ENCODE results near the gene CYSLTR2. TPM values are rescaled to one million over a fixed set of nuclear protein-coding genes. Genes with fewer than 3 reads are reported as not detected.

CYSLTR2 gene
- total and polyA plus RNA-seq, 9 donors, result 0.30 to 8.3 (median 2.1) TPM

- peak overlapping the region in 1 of 2 donors; percentile 51 for H3K27ac ChIP-seq
- H3K4me1 ChIP-seq (ENCODE audit: insufficient read depth), result peaks cover 7% of the 10 kb centered on the region
- no peak overlapping the region for H3K4me3 ChIP-seq
- no peaks in the 10 kb centered on the region for H3K9me3 ChIP-seq
- TF ChIP-seq EP300 (IDR thresholded peaks at IDR 0.05), result no peak
- TF ChIP-seq, protein P1, sequence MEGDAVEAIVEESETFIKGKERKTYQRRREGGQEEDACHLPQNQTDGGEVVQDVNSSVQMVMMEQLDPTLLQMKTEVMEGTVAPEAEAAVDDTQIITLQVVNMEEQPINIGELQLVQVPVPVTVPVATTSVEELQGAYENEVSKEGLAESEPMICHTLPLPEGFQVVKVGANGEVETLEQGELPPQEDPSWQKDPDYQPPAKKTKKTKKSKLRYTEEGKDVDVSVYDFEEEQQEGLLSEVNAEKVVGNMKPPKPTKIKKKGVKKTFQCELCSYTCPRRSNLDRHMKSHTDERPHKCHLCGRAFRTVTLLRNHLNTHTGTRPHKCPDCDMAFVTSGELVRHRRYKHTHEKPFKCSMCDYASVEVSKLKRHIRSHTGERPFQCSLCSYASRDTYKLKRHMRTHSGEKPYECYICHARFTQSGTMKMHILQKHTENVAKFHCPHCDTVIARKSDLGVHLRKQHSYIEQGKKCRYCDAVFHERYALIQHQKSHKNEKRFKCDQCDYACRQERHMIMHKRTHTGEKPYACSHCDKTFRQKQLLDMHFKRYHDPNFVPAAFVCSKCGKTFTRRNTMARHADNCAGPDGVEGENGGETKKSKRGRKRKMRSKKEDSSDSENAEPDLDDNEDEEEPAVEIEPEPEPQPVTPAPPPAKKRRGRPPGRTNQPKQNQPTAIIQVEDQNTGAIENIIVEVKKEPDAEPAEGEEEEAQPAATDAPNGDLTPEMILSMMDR (IDR thresholded peaks at IDR 0.05), result no peak
- no peak for TF ChIP-seq POLR2A (IDR thresholded peaks at IDR 0.05)
- intact Hi-C loops (cut with DNase I), result no loop called here
- H3K36me3 ChIP-seq, result no peaks in the 10 kb centered on the region
- peak in 2 of 5 donors; percentile 52 to 64 for DNase-seq
- WGBS, 3 donors, result 20 to 24% (median 20%) methylated on average over 2 of the region's 2 CpGs
- H3K27me3 ChIP-seq, result no peaks in the 10 kb centered on the region
Measured at GRCh38 chr13:48726711-48727110, 73.0 kb downstream of the CYSLTR2 start.

GRCh38 chr13:48727241-48728011, 73.7 kb downstream of the CYSLTR2 start:
- DNase-seq, result peak in 3 of 5 donors; percentile 32 to 68 (median 57)
- Histone ChIP-seq H3K27ac (peak overlapping the region in 1 of 2 donors; percentile 53), H3K9me3 (no peaks in the 10 kb centered on the region), H3K27me3 (no peaks in the 10 kb centered on the region), H3K36me3 (no peaks in the 10 kb centered on the region), H3K4me1 (ENCODE audit: insufficient read depth) (peaks cover 7% of the 10 kb centered on the region), H3K4me3 (no peak overlapping the region)
- TF ChIP-seq, protein P1 (IDR thresholded peaks at IDR 0.05), result no peak
- TF ChIP-seq POLR2A (IDR thresholded peaks at IDR 0.05), result no peak
- TF ChIP-seq EP300 (IDR thresholded peaks at IDR 0.05), result no peak
- 27 to 36% (median 29%) methylated on average over 4 of the region's 4 CpGs for WGBS, 3 donors
- intact Hi-C loops (cut with DNase I), result no loop called here

DNA sequence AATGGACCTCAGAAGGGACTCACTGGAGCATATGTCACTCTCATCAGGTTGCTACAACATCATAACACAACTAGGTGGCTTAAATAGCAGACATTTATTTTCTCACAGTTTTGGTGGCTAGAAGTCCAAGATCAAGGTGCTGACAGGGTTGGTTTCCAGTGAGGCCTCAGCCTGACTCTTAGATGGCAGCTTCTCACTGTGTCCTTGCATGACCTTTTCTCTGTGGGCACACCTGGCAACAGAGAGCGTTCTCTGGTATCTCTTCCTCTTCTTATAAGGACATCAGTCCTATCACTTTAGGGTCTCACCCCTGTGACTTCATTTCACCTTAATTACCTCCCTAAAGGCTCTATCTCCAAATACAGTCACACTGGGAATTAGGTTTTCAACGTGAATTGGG, 74.5 kb downstream of the CYSLTR2 start:
- no peak for DNase-seq
- intact Hi-C loops (cut with DNase I), result no loop called here
- no peaks in the 10 kb centered on the region for H3K27me3 ChIP-seq
- H3K27ac ChIP-seq, result peak overlapping the region in 1 of 2 donors; percentile 53
- no peak overlapping the region for H3K4me3 ChIP-seq
- TF ChIP-seq, protein P1 (IDR thresholded peaks at IDR 0.05), result no peak
- TF ChIP-seq POLR2A (IDR thresholded peaks at IDR 0.05), result no peak
- TF ChIP-seq EP300 (IDR thresholded peaks at IDR 0.05), result no peak
- WGBS, 3 donors, result 85 to 90% (median 86%) methylated on average over 2 of the region's 2 CpGs
- no peaks in the 10 kb centered on the region for H3K9me3 ChIP-seq
- peaks cover 7% of the 10 kb centered on the region for H3K4me1 ChIP-seq (ENCODE audit: insufficient read depth)
- H3K36me3 ChIP-seq, result no peaks in the 10 kb centered on the region

- H3K4me3 ChIP-seq, result no peak overlapping the region
- no peak for TF ChIP-seq POLR2A (IDR thresholded peaks at IDR 0.05)
- TF ChIP-seq, protein P1 (IDR thresholded peaks at IDR 0.05), result no peak
- TF ChIP-seq EP300 (IDR thresholded peaks at IDR 0.05), result no peak
- 71 to 88% (median 80%) methylated on average over 4 of the region's 4 CpGs for WGBS, 3 donors
- H3K4me1 ChIP-seq (ENCODE audit: insufficient read depth), result peaks cover 7% of the 10 kb centered on the region
- DNase-seq, result no peak
- H3K36me3 ChIP-seq, result no peaks in the 10 kb centered on the region
- intact Hi-C loops (cut with DNase I), result no loop called here
- no peaks in the 10 kb centered on the region for H3K9me3 ChIP-seq
- no peaks in the 10 kb centered on the region for H3K27me3 ChIP-seq
- H3K27ac ChIP-seq, result no peak overlapping the region
Measured at GRCh38 chr13:48728876-48729275, 75.1 kb downstream of the CYSLTR2 start.
